ENCODE data around the gene NRAP. TPM values are rescaled to one million over a fixed set of nuclear protein-coding genes. Genes with fewer than 3 reads are reported as not detected.
A peak's percentile ranks its signal among the peaks of the same experiment; 100 is the strongest.

NRAP gene, protein sequence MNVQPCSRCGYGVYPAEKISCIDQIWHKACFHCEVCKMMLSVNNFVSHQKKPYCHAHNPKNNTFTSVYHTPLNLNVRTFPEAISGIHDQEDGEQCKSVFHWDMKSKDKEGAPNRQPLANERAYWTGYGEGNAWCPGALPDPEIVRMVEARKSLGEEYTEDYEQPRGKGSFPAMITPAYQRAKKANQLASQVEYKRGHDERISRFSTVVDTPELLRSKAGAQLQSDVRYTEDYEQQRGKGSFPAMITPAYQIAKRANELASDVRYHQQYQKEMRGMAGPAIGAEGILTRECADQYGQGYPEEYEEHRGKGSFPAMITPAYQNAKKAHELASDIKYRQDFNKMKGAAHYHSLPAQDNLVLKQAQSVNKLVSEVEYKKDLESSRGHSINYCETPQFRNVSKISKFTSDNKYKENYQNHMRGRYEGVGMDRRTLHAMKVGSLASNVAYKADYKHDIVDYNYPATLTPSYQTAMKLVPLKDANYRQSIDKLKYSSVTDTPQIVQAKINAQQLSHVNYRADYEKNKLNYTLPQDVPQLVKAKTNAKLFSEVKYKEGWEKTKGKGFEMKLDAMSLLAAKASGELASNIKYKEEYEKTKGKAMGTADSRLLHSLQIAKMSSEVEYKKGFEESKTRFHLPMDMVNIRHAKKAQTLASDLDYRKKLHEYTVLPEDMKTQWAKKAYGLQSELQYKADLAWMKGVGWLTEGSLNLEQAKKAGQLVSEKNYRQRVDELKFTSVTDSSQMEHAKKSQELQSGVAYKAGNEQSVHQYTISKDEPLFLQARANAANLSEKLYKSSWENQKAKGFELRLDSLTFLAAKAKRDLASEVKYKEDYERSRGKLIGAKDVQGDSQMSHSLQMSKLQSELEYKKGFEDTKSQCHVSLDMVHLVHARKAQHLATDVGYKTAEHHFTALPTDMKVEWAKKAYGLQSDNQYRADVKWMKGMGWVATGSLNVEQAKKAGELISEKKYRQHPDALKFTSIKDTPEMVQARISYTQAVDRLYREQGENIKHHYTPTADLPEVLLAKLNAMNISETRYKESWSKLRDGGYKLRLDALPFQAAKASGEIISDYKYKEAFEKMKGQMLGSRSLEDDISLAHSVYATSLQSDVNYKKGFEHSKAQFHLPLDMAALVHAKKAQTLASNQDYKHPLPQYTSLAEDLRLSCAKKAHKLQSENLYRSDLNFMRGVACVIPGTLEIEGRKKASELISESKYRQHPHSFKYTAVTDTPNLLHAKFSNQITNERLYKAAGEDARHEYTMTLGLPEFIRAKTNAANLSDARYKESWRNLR (N-terminal part only)
- total RNA-seq (not detected), polyA plus RNA-seq (not detected), total RNA-seq (not detected)

DNA sequence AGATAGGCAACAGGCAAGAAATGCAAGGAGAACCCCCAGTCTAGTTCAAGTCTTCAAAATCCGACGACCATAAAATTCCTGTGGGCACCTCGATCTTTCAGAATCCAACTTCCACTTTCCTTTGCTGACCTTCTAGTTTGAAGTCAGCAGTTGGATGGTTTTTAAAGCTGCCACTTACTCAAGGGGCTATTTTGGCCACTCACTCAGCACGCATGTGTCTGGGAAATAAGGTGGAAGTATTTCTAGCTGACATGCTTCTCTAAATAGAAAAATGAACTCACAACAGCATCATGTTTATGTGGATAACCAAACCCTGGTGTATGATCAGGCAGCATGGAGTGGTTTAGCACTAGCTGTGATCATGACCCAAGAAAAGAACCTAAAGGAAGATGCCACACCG is at the start of gene NRAP:
NRAP (minus strand) TSS at position 134 of the 400 bp plus-strand sequence. CDS start 159 bp downstream, outside the sequence.
- no peaks in the 10 kb centered on the region for H3K36me3 Mint-ChIP-seq
- Histone ChIP-seq H3K9me3 (ENCODE audit: control insufficient read depth in 2 of 3, low read length in 3 of 3) (no peaks in the 10 kb centered on the region), H3K27me3 (ENCODE audit: control insufficient read depth in 2 of 2, insufficient read depth in 2 of 2, low read length in 2 of 2) (no peaks in the 10 kb centered on the region), H3K4me1 (ENCODE audit: control insufficient read depth in 2 of 2, insufficient read depth in 2 of 2, low read length in 2 of 2) (no peaks in the 10 kb centered on the region), H3K36me3 (ENCODE audit: control insufficient read depth in 2 of 3, insufficient read depth in 3 of 3, low read length in 3 of 3) (no peaks in the 10 kb centered on the region), H3K4me3 (ENCODE audit: low read length) (no peak within 1 kb of the TSS), H3K27ac (ENCODE audit: low read depth, low read length) (no peak within 1 kb of the TSS)
- no peak for DNase-seq
- no peak within 1 kb of the TSS for H3K4me3 Mint-ChIP-seq
- H3K27me3 Mint-ChIP-seq, result peaks cover 0 to 20% (median 8%) of the 10 kb centered on the region in 5 donors
- POLR2A ChIA-PET, result no interaction called here
- intact Hi-C loops (cut with micrococcal nuclease), result no loop called here
- ATAC-seq, result no peak
- peaks cover 0 to 11% (median 0%) of the 10 kb centered on the region in 7 donors for H3K4me1 Mint-ChIP-seq
- CTCF ChIA-PET, result no interaction called here
- H3K9me3 Mint-ChIP-seq, result peaks cover 0 to 1% (median 0%) of the 10 kb centered on the region in 11 donors
- H3K27ac Mint-ChIP-seq, result peak within 1 kb of the TSS in 1 of 9 donors; percentile 15

GRCh38 chr10:113713640-113713982 is 49.8 kb upstream of the NRAP start:
- H3K36me3 ChIP-seq (ENCODE audit: control insufficient read depth in 2 of 3, insufficient read depth in 3 of 3, low read length in 3 of 3), result peaks cover 0 to 5% (median 0%) of the 10 kb centered on the region in 3 experiments
- no peak overlapping the region for H3K27ac ChIP-seq (ENCODE audit: low read depth, low read length)
- Mint-ChIP-seq H3K27me3 (no peaks in the 10 kb centered on the region), H3K4me3 (no peak overlapping the region), H3K9me3 (peaks cover 0 to 3% (median 0%) of the 10 kb centered on the region in 11 donors), H3K27ac (no peak overlapping the region), H3K36me3 (peaks cover 0 to 62% (median 42%) of the 10 kb centered on the region in 5 donors), H3K4me1 (peaks cover 8 to 21% (median 11%) of the 10 kb centered on the region in 7 donors)
- intact Hi-C loops (cut with micrococcal nuclease), result no loop called here
- ChIA-PET CTCF (no interaction called here), POLR2A (no interaction called here)
- ATAC-seq, result no peak
- H3K4me3 ChIP-seq (ENCODE audit: low read length), result no peak overlapping the region
- H3K4me1 ChIP-seq (ENCODE audit: control insufficient read depth in 2 of 2, insufficient read depth in 2 of 2, low read length in 2 of 2), result no peaks in the 10 kb centered on the region
- no peaks in the 10 kb centered on the region for H3K9me3 ChIP-seq (ENCODE audit: control insufficient read depth in 2 of 3, low read length in 3 of 3)
- no peaks in the 10 kb centered on the region for H3K27me3 ChIP-seq (ENCODE audit: control insufficient read depth in 2 of 2, insufficient read depth in 2 of 2, low read length in 2 of 2)
- no peak for DNase-seq

- CTCF ChIA-PET, result no interaction called here
- no peak overlapping the region for H3K4me3 ChIP-seq (ENCODE audit: low read length)
- intact Hi-C loops (cut with micrococcal nuclease), result no loop called here
- H3K36me3 ChIP-seq (ENCODE audit: control insufficient read depth in 2 of 3, insufficient read depth in 3 of 3, low read length in 3 of 3), result peaks cover 0 to 5% (median 0%) of the 10 kb centered on the region in 3 experiments
- H3K4me1 ChIP-seq (ENCODE audit: control insufficient read depth in 2 of 2, insufficient read depth in 2 of 2, low read length in 2 of 2), result no peaks in the 10 kb centered on the region
- Mint-ChIP-seq H3K36me3 (peaks cover 0 to 60% (median 39%) of the 10 kb centered on the region in 5 donors), H3K27ac (no peak overlapping the region), H3K4me1 (peaks cover 11 to 27% (median 14%) of the 10 kb centered on the region in 7 donors), H3K4me3 (no peak overlapping the region), H3K9me3 (peaks cover 0 to 3% (median 0%) of the 10 kb centered on the region in 11 donors), H3K27me3 (no peaks in the 10 kb centered on the region)
- DNase-seq (no peak), ATAC-seq (no peak)
- POLR2A ChIA-PET, result no interaction called here
- H3K27ac ChIP-seq (ENCODE audit: low read depth, low read length), result no peak overlapping the region
- H3K27me3 ChIP-seq (ENCODE audit: control insufficient read depth in 2 of 2, insufficient read depth in 2 of 2, low read length in 2 of 2), result no peaks in the 10 kb centered on the region
- H3K9me3 ChIP-seq (ENCODE audit: control insufficient read depth in 2 of 3, low read length in 3 of 3), result no peaks in the 10 kb centered on the region
These were observed 49.2 kb upstream of the NRAP start for GRCh38 chr10:113712755-113713639.

GRCh38 chr10:113712024-113712423 is 48.2 kb upstream of the NRAP start:
- no peaks in the 10 kb centered on the region for H3K27me3 ChIP-seq (ENCODE audit: control insufficient read depth in 2 of 2, insufficient read depth in 2 of 2, low read length in 2 of 2)
- H3K4me3 Mint-ChIP-seq, result no peak overlapping the region
- no peak for ATAC-seq
- intact Hi-C loops (cut with micrococcal nuclease), result no loop called here
- POLR2A ChIA-PET, result no interaction called here
- peaks cover 0 to 56% (median 34%) of the 10 kb centered on the region in 5 donors for H3K36me3 Mint-ChIP-seq
- no peak overlapping the region for H3K27ac Mint-ChIP-seq
- H3K9me3 ChIP-seq (ENCODE audit: control insufficient read depth in 2 of 3, low read length in 3 of 3), result no peaks in the 10 kb centered on the region
- no peaks in the 10 kb centered on the region for H3K27me3 Mint-ChIP-seq
- DNase-seq, result no peak
- CTCF ChIA-PET, result no interaction called here
- H3K4me1 ChIP-seq (ENCODE audit: control insufficient read depth in 2 of 2, insufficient read depth in 2 of 2, low read length in 2 of 2), result peaks cover 0 to 6% of the 10 kb centered on the region in 2 donors
- peaks cover 0 to 3% (median 0%) of the 10 kb centered on the region in 11 donors for H3K9me3 Mint-ChIP-seq
- H3K4me1 Mint-ChIP-seq, result peaks cover 16 to 37% (median 20%) of the 10 kb centered on the region in 7 donors
- peaks cover 0 to 5% (median 0%) of the 10 kb centered on the region in 3 experiments for H3K36me3 ChIP-seq (ENCODE audit: control insufficient read depth in 2 of 3, insufficient read depth in 3 of 3, low read length in 3 of 3)
- H3K27ac ChIP-seq (ENCODE audit: low read depth, low read length), result no peak overlapping the region
- H3K4me3 ChIP-seq (ENCODE audit: low read length), result no peak overlapping the region

DNA sequence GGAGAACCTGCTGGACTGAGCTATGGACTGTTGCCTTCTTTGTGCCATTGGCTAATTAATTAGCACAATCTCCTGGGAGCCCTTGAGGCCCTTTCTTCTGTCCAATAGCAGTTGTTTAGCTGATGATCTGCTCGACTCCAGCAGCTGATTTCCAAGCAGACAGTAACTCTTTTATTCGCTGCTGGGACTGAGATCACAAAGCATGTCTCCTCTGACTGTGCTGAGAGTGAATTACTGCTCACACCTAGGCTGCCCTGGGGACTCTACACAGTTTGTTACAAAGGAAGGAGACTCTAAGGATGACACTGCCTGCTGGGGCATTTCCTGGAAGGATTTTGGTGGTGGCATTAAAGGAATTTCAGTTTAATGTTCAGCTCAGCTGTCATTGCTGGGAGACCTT is 47.3 kb upstream of the NRAP start:
- Mint-ChIP-seq H3K27ac (no peak overlapping the region), H3K4me3 (no peak overlapping the region), H3K27me3 (no peaks in the 10 kb centered on the region), H3K4me1 (peaks cover 17 to 46% (median 29%) of the 10 kb centered on the region in 7 donors), H3K9me3 (peaks cover 0 to 3% (median 0%) of the 10 kb centered on the region in 11 donors), H3K36me3 (peaks cover 0 to 49% (median 29%) of the 10 kb centered on the region in 5 donors)
- ATAC-seq (no peak), DNase-seq (no peak)
- no peaks in the 10 kb centered on the region for H3K9me3 ChIP-seq (ENCODE audit: control insufficient read depth in 2 of 3, low read length in 3 of 3)
- H3K4me1 ChIP-seq (ENCODE audit: control insufficient read depth in 2 of 2, insufficient read depth in 2 of 2, low read length in 2 of 2), result peaks cover 0 to 11% of the 10 kb centered on the region in 2 donors
- intact Hi-C loops (cut with micrococcal nuclease), result no loop called here
- ChIA-PET POLR2A (no interaction called here), CTCF (no interaction called here)
- H3K27me3 ChIP-seq (ENCODE audit: control insufficient read depth in 2 of 2, insufficient read depth in 2 of 2, low read length in 2 of 2), result no peaks in the 10 kb centered on the region
- H3K4me3 ChIP-seq (ENCODE audit: low read length), result no peak overlapping the region
- H3K36me3 ChIP-seq (ENCODE audit: control insufficient read depth in 2 of 3, insufficient read depth in 3 of 3, low read length in 3 of 3), result peaks cover 0 to 5% (median 0%) of the 10 kb centered on the region in 3 experiments
- H3K27ac ChIP-seq (ENCODE audit: low read depth, low read length), result no peak overlapping the region

Data from naive thymus-derived CD4-positive, alpha-beta T cell (primary cell).